Activated T-helper 1 cell treated with anti-CD3 and anti-CD28 coated beads, Interleukin-2, amount 50 U/mL, for 16 hours (primary cell): ENCODE data around the gene ARSA.
A peak's percentile ranks its signal among the peaks of the same experiment; 100 is the strongest.

Experiments
- DNase-seq, 2 donors: peaks; one replicate each; pipeline ENCODE4 v3.0.0-alpha.2; 2020; ENCODE audit warnings: low read depth in 1 of 2, low spot score in 1 of 2

Gene ARSA

GRCh38 chr22:50606165-50606945, 21.6 kb downstream of the ARSA start:
- no peak for DNase-seq

- no peak for DNase-seq
Measured at GRCh38 chr22:50605613-50606074, 22.3 kb downstream of the ARSA start.

GRCh38 chr22:50605002-50605612, 22.8 kb downstream of the ARSA start:
- no peak for DNase-seq

GRCh38 chr22:50604256-50605001, 23.5 kb downstream of the ARSA start:
- DNase-seq = no peak

- no peak for DNase-seq
Measured at GRCh38 chr22:50603511-50604255, 24.3 kb downstream of the ARSA start.

- no peak for DNase-seq
Measured at GRCh38 chr22:50602338-50602700, 25.6 kb downstream of the ARSA start.

- DNase-seq = no peak
Measured at GRCh38 chr22:50601669-50602337, 26.1 kb downstream of the ARSA start.

- no peak for DNase-seq
Measured at GRCh38 chr22:50600967-50601668, 26.8 kb downstream of the ARSA start.

- no peak for DNase-seq
Measured at GRCh38 chr22:50600538-50600937, 27.4 kb downstream of the ARSA start, which contains the start of gene MAPK8IP2. TSS of gene MAPK8IP2 (plus strand) at chr22:50600793. CDS start at chr22:50600819, 26 bp downstream.

GRCh38 chr22:50599816-50600455, 28.0 kb downstream of the ARSA start:
- DNase-seq = peak in 1 of 2 donors; percentile 44

- DNase-seq = no peak
Measured at GRCh38 chr22:50597097-50597496, 30.9 kb downstream of the ARSA start.

- no peak for DNase-seq
Measured at GRCh38 chr22:50595189-50595588, 32.8 kb downstream of the ARSA start.

- DNase-seq = no peak
Measured at GRCh38 chr22:50587407-50587806, 40.5 kb downstream of the ARSA start.

GRCh38 chr22:50586416-50586815, 41.5 kb downstream of the ARSA start:
- no peak for DNase-seq

- DNase-seq = no peak
Measured at GRCh38 chr22:50585781-50586180, 42.2 kb downstream of the ARSA start.

- DNase-seq = no peak
Measured at GRCh38 chr22:50585238-50585637, 42.7 kb downstream of the ARSA start.

GRCh38 chr22:50584106-50585096, 43.6 kb downstream of the ARSA start:
- no peak for DNase-seq

- DNase-seq = no peak
Measured at GRCh38 chr22:50583294-50583861, 44.6 kb downstream of the ARSA start.
